Sigmoid colon (tissue), 4 donors: Measurements from ENCODE around the gene PRLH.

Experiments used
- CTCF ChIP-seq, 4 experiments: fragments of 450-650 bp in 3 of 4; fragments of 200-600 bp in 1 of 4; IDR thresholded peaks; one replicate each; pipeline ENCODE4 v1.5.1; 2016 to 2019; ENCODE audit warnings: antibody characterized with exemption in 4 of 4, mild to moderate bottlenecking in 3 of 4, moderate library complexity in 2 of 4
- POLR2A ChIP-seq, 2 donors: fragments of 450-650 bp; IDR thresholded peaks; one replicate each; pipeline ENCODE4 v1.6.1; 2016; ENCODE audit warnings: antibody characterized with exemption in 2 of 2, mild to moderate bottlenecking in 2 of 2, moderate library complexity in 2 of 2
- POLR2AphosphoS5 ChIP-seq, 4 donors: sonication (generic); formaldehyde crosslinking; IDR thresholded peaks; one replicate each; pipeline ENCODE4 v1.6.1; 2017; ENCODE audit warnings: antibody characterized with exemption in 4 of 4

DNA sequence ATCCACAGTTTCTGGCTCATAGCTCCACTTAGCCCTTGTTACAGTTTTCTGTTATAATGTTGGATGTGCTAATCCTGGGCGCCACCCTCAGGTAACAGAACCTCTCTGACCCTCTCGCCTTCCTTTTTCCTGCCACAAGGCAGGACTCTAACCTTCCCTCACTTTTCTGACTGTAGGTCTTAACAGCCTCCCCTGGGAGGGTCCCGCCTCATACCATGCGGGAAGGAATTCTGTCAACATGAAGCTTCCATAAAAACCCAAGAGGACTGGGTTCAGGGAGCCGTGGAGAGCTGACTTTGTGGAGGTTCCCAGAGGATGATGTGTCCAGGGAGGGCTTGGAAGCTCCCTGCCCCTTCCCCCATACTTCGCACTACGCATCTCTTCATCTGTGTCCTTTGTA is 36.0 kb downstream of the PRLH start:
- TF ChIP-seq CTCF (IDR thresholded peaks at IDR 0.05), result no peak
- no peak for TF ChIP-seq POLR2AphosphoS5 (IDR thresholded peaks at IDR 0.05)
- no peak for TF ChIP-seq POLR2A (IDR thresholded peaks at IDR 0.05)
